Measurements from ENCODE around the gene DNAJC22. TPM values are rescaled to one million over a fixed set of nuclear protein-coding genes. Genes with fewer than 3 reads are reported as not detected.

DNAJC22 gene
- 4.5 TPM for total RNA-seq (ENCODE audit: unreplicated experiment)
- long read RNA-seq, result 0 reads

DNA sequence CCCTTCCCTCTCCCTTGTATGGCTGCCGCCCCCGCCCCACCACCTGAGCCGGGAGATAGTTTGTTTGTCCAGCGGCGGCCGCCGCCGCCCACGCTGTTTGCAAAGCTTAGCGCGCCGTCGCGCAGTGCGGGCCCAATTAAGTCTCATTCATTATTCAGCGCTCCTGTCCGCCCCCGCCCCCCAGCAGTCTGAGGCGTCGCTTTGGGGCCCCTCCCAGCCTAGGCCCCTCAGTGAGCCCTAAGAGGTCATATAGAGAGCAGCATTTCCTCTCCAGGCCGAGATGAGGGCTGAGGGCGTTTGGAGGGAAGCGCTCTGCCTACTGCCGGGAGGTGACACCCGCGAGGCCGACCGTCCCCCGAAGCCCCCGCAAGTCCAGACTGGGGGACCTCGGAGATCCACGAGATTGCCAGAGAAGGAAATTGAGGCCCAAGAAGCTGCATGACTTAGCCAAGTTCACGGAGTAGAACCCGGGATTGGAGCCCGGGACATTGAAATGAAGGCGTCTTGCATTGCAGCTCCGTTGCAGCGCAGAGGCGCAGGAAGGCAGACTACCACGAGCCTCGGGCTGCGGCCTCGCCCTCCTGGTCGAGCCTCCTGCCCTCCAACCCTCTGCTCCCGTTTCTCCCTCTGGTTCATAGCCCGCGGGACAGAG lies at the start of gene DNAJC22:
Gene DNAJC22, plus strand, starts transcription at position 230 of the 652 bp plus-strand sequence. CDS start 1,985 bp downstream, outside the sequence.
- H3K36me3 Mint-ChIP-seq (ENCODE audit: unreplicated experiment), result no peaks in the 10 kb centered on the region
- peaks cover 18% of the 10 kb centered on the region for H3K4me1 Mint-ChIP-seq (ENCODE audit: low read depth, unreplicated experiment)
- H3K9me3 Mint-ChIP-seq (ENCODE audit: unreplicated experiment), result peaks cover 6% of the 10 kb centered on the region
- H3K27ac Mint-ChIP-seq (ENCODE audit: unreplicated experiment), result peak within 1 kb of the TSS; percentile 66
- TF ChIP-seq, protein P1, sequence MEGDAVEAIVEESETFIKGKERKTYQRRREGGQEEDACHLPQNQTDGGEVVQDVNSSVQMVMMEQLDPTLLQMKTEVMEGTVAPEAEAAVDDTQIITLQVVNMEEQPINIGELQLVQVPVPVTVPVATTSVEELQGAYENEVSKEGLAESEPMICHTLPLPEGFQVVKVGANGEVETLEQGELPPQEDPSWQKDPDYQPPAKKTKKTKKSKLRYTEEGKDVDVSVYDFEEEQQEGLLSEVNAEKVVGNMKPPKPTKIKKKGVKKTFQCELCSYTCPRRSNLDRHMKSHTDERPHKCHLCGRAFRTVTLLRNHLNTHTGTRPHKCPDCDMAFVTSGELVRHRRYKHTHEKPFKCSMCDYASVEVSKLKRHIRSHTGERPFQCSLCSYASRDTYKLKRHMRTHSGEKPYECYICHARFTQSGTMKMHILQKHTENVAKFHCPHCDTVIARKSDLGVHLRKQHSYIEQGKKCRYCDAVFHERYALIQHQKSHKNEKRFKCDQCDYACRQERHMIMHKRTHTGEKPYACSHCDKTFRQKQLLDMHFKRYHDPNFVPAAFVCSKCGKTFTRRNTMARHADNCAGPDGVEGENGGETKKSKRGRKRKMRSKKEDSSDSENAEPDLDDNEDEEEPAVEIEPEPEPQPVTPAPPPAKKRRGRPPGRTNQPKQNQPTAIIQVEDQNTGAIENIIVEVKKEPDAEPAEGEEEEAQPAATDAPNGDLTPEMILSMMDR (IDR thresholded peaks at IDR 0.05; ENCODE audit: partially characterized antibody, unreplicated experiment), result no peak
- DNase-seq, result peak; percentile 66
- H3K4me3 Mint-ChIP-seq (ENCODE audit: unreplicated experiment), result peak within 1 kb of the TSS; percentile 88
- H3K27me3 Mint-ChIP-seq (ENCODE audit: unreplicated experiment), result peaks cover 13% of the 10 kb centered on the region

- H3K27ac Mint-ChIP-seq (ENCODE audit: unreplicated experiment), result no peak overlapping the region
- peaks cover 8% of the 10 kb centered on the region for H3K36me3 Mint-ChIP-seq (ENCODE audit: unreplicated experiment)
- TF ChIP-seq, protein P1 (IDR thresholded peaks at IDR 0.05; ENCODE audit: partially characterized antibody, unreplicated experiment), result no peak
- peak overlapping the region; percentile 86 for H3K4me3 Mint-ChIP-seq (ENCODE audit: unreplicated experiment)
- no peak for DNase-seq
- H3K4me1 Mint-ChIP-seq (ENCODE audit: low read depth, unreplicated experiment), result peaks cover 9% of the 10 kb centered on the region
- H3K27me3 Mint-ChIP-seq (ENCODE audit: unreplicated experiment), result peaks cover 27% of the 10 kb centered on the region
- H3K9me3 Mint-ChIP-seq (ENCODE audit: unreplicated experiment), result peaks cover 21% of the 10 kb centered on the region
Measured at GRCh38 chr12:49297695-49298060, 49.0 kb upstream of the DNAJC22 start.

GRCh38 chr12:49298160-49298559 lies 48.5 kb upstream of the DNAJC22 start:
- Mint-ChIP-seq H3K4me1 (ENCODE audit: low read depth, unreplicated experiment) (peaks cover 9% of the 10 kb centered on the region), H3K4me3 (ENCODE audit: unreplicated experiment) (peak overlapping the region; percentile 86), H3K27me3 (ENCODE audit: unreplicated experiment) (peaks cover 31% of the 10 kb centered on the region), H3K36me3 (ENCODE audit: unreplicated experiment) (peaks cover 8% of the 10 kb centered on the region), H3K27ac (ENCODE audit: unreplicated experiment) (peak overlapping the region; percentile 55), H3K9me3 (ENCODE audit: unreplicated experiment) (peaks cover 23% of the 10 kb centered on the region)
- DNase-seq, result no peak
- TF ChIP-seq, protein P1 (IDR thresholded peaks at IDR 0.05; ENCODE audit: partially characterized antibody, unreplicated experiment), result no peak

DNA sequence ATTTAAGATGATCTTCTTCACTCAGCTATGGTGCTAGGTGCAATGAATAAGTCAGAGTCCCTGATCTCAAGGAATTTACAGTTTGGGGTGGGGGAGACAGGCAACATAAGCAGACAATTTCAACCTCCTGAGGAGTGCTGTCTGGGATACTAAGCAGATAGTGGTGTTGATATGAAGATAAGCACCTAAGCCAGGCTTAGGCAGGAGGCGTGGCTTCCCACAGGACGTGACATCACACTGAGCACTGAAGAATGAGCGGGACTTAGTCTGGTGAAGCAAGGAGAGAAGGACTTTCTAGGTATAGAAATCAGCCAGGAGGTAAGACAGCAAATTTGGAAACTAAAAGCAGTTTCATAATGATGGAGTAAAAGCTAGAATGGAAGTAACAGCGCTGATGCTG lies 44.9 kb upstream of the DNAJC22 start:
- no peak overlapping the region for H3K27ac Mint-ChIP-seq (ENCODE audit: unreplicated experiment)
- peaks cover 19% of the 10 kb centered on the region for H3K27me3 Mint-ChIP-seq (ENCODE audit: unreplicated experiment)
- no peak overlapping the region for H3K4me3 Mint-ChIP-seq (ENCODE audit: unreplicated experiment)
- no peak for DNase-seq
- H3K9me3 Mint-ChIP-seq (ENCODE audit: unreplicated experiment), result peaks cover 14% of the 10 kb centered on the region
- peaks cover 6% of the 10 kb centered on the region for H3K4me1 Mint-ChIP-seq (ENCODE audit: low read depth, unreplicated experiment)
- TF ChIP-seq, protein P1 (IDR thresholded peaks at IDR 0.05; ENCODE audit: partially characterized antibody, unreplicated experiment), result no peak
- H3K36me3 Mint-ChIP-seq (ENCODE audit: unreplicated experiment), result peaks cover 8% of the 10 kb centered on the region

DNA sequence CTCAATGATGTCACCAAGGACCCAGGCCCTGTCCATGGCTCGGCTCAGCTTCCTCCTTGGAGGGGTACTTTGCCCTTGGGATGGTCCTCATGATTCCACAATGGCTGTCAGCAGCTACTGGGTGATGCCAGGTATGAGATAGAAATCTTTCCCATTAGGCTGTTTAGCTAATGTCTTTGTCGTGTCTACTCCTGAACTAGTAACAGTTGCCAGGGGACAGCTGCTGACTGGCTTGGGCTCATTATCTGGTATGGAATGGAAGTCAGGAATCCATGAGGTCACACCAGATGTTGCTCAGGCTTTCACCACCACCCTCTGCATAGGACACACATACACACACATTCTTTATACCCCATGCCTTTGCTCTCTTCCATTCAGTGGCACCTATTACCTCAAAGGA lies 42.5 kb upstream of the DNAJC22 start:
- Mint-ChIP-seq H3K27ac (ENCODE audit: unreplicated experiment) (no peak overlapping the region), H3K27me3 (ENCODE audit: unreplicated experiment) (peaks cover 8% of the 10 kb centered on the region), H3K9me3 (ENCODE audit: unreplicated experiment) (peaks cover 7% of the 10 kb centered on the region), H3K4me3 (ENCODE audit: unreplicated experiment) (no peak overlapping the region), H3K4me1 (ENCODE audit: low read depth, unreplicated experiment) (no peaks in the 10 kb centered on the region), H3K36me3 (ENCODE audit: unreplicated experiment) (no peaks in the 10 kb centered on the region)
- no peak for DNase-seq
- TF ChIP-seq, protein P1 (IDR thresholded peaks at IDR 0.05; ENCODE audit: partially characterized antibody, unreplicated experiment), result no peak

Data from glutamatergic neuron (in vitro differentiated cells).